Measurements from ENCODE around the gene MAPKBP1.
"Not testable (repeated sequence)": the region's sequence is repeated elsewhere in the genome, so short reads cannot be mapped to it uniquely, and the experiment has no call there.

Gene MAPKBP1

DNA sequence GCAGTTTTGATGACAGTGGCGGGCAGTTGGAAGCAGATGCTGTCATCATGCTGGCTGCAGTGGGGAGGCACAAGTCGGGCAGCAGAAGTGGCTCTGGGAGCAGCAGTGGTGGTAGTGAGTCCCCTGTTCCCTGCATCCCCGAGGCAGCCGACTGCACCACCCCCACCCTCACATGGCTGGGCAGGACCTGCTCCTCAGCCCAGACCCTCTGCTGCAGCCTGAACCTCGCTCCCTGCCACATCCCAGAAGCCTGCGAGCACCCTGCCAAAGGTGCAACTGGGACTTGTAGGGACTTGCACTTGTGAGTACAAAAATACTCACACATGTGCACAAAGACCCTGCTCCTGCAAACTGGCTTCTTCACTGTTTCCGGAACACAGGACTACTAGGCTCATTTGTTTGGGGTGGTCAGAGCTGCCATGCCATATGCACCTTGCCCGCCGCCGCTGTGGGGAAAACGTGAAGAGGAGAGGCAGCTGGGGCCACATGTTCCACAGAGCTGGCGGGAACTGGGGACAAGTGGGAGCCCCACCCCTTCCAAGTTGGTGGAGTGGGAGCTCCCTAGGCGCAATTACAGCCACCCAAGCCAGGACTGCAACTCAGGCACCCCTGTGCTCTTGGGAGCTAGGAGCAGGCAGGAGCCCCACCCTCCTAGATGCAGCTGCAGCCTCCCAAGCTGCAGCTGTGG is 55.8 kb downstream of the MAPKBP1 start:
- TF ChIP-seq, protein P1, sequence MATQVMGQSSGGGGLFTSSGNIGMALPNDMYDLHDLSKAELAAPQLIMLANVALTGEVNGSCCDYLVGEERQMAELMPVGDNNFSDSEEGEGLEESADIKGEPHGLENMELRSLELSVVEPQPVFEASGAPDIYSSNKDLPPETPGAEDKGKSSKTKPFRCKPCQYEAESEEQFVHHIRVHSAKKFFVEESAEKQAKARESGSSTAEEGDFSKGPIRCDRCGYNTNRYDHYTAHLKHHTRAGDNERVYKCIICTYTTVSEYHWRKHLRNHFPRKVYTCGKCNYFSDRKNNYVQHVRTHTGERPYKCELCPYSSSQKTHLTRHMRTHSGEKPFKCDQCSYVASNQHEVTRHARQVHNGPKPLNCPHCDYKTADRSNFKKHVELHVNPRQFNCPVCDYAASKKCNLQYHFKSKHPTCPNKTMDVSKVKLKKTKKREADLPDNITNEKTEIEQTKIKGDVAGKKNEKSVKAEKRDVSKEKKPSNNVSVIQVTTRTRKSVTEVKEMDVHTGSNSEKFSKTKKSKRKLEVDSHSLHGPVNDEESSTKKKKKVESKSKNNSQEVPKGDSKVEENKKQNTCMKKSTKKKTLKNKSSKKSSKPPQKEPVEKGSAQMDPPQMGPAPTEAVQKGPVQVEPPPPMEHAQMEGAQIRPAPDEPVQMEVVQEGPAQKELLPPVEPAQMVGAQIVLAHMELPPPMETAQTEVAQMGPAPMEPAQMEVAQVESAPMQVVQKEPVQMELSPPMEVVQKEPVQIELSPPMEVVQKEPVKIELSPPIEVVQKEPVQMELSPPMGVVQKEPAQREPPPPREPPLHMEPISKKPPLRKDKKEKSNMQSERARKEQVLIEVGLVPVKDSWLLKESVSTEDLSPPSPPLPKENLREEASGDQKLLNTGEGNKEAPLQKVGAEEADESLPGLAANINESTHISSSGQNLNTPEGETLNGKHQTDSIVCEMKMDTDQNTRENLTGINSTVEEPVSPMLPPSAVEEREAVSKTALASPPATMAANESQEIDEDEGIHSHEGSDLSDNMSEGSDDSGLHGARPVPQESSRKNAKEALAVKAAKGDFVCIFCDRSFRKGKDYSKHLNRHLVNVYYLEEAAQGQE (IDR thresholded peaks at IDR 0.05; ENCODE audit: insufficient replicate concordance, low read depth) = no peak
- TF ChIP-seq SPI1 (IDR thresholded peaks at IDR 0.05; ENCODE audit: borderline replicate concordance, low read depth) = no peak
- no peak for TF ChIP-seq POLR2AphosphoS5 (IDR thresholded peaks at IDR 0.05; ENCODE audit: low read depth)
- no peak for TF ChIP-seq GABPA (IDR thresholded peaks at IDR 0.05; ENCODE audit: low read depth)
- TF ChIP-seq, protein P2, sequence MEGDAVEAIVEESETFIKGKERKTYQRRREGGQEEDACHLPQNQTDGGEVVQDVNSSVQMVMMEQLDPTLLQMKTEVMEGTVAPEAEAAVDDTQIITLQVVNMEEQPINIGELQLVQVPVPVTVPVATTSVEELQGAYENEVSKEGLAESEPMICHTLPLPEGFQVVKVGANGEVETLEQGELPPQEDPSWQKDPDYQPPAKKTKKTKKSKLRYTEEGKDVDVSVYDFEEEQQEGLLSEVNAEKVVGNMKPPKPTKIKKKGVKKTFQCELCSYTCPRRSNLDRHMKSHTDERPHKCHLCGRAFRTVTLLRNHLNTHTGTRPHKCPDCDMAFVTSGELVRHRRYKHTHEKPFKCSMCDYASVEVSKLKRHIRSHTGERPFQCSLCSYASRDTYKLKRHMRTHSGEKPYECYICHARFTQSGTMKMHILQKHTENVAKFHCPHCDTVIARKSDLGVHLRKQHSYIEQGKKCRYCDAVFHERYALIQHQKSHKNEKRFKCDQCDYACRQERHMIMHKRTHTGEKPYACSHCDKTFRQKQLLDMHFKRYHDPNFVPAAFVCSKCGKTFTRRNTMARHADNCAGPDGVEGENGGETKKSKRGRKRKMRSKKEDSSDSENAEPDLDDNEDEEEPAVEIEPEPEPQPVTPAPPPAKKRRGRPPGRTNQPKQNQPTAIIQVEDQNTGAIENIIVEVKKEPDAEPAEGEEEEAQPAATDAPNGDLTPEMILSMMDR (IDR thresholded peaks at IDR 0.05; ENCODE audit: insufficient read depth, low read length) = no peak
- H3K27ac ChIP-seq (replicated peaks) = no peak overlapping the region
- no peak for DNase-seq (ENCODE audit: low read depth in 1 of 2, low spot score in 1 of 2)
- H3K27me3 ChIP-seq (ENCODE audit: insufficient read depth, poor library complexity, severe bottlenecking) = no peaks in the 10 kb centered on the region
- no peak overlapping the region for H3K4me3 ChIP-seq (replicated peaks; ENCODE audit: insufficient read depth, low read length)

DNA sequence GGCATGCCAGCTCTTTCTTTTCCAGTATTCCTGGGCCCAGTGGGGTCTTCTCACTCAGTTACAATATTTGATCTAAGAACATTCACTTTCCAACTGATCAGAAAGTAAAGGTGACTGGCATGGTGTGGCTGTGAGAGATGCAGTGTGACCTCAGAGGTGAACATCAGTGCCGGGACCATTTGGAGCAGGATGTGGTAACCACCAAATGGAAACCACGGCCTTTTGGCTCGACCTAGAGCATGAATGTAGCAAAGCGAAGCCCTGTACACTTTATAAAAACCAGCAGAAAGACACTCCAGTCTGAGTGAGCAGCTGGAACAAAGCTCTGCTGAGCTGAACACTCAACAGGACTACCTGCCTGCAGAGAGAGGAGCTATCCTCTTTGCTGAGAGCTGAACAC is 57.0 kb downstream of the MAPKBP1 start:
- not testable (repeated sequence) for H3K27me3 ChIP-seq (ENCODE audit: insufficient read depth, poor library complexity, severe bottlenecking); H3K27ac ChIP-seq (replicated peaks); H3K4me3 ChIP-seq (replicated peaks; ENCODE audit: insufficient read depth, low read length); DNase-seq (ENCODE audit: low read depth in 1 of 2, low spot score in 1 of 2)

DNA sequence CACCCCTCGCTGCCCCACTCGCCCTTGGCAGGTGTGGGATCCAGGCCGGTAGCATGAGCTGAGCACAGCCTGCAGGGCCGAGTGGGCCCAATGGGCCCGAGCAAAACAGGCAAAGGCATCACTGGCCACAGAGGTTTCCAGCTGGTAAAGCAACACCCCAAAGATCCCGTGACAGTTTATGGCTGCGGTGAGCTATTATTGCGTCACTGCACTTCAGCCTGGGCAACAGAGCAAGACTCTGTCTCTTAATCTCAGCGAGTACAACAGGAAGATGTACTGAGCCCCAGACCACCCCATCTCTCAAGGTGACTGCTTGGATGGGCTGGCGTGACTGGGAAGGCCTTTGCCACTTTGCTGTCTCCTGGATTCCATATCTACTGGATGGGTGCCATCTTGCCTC is 57.9 kb downstream of the MAPKBP1 start:
- DNase-seq (ENCODE audit: low read depth in 1 of 2, low spot score in 1 of 2) = no peak
- TF ChIP-seq SPI1 (IDR thresholded peaks at IDR 0.05; ENCODE audit: borderline replicate concordance, low read depth) (no peak), POLR2AphosphoS5 (IDR thresholded peaks at IDR 0.05; ENCODE audit: low read depth) (no peak), GABPA (IDR thresholded peaks at IDR 0.05; ENCODE audit: low read depth) (no peak)
- TF ChIP-seq, protein P1 (IDR thresholded peaks at IDR 0.05; ENCODE audit: insufficient replicate concordance, low read depth) = no peak
- TF ChIP-seq, protein P2 (IDR thresholded peaks at IDR 0.05; ENCODE audit: insufficient read depth, low read length) = no peak
- Histone ChIP-seq H3K4me3 (replicated peaks; ENCODE audit: insufficient read depth, low read length) (no peak overlapping the region), H3K27ac (replicated peaks) (no peak overlapping the region), H3K27me3 (ENCODE audit: insufficient read depth, poor library complexity, severe bottlenecking) (no peaks in the 10 kb centered on the region)

DNA sequence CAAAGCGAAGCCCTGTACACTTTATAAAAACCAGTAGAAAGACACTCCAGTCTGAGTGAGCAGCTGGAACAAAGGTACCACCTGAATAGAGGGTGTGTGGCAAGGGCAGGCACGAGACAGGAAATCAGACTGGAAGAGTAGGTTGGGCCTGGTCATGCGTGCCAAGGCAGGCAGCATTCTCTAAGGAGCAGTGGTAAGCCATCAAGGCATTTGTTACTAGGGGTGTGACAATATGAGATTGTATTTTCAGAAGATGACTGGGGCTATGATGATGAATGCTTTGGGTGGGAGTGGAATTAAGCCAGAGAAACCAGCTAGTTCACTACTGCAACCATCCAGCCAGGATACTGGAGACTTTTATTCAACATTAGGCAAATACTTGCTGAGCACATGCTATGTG is 58.6 kb downstream of the MAPKBP1 start:
- Histone ChIP-seq H3K27me3 (ENCODE audit: insufficient read depth, poor library complexity, severe bottlenecking) (no peaks in the 10 kb centered on the region), H3K27ac (replicated peaks) (no peak overlapping the region), H3K4me3 (replicated peaks; ENCODE audit: insufficient read depth, low read length) (no peak overlapping the region)
- no peak for TF ChIP-seq SPI1 (IDR thresholded peaks at IDR 0.05; ENCODE audit: borderline replicate concordance, low read depth)
- TF ChIP-seq, protein P1 (IDR thresholded peaks at IDR 0.05; ENCODE audit: insufficient replicate concordance, low read depth) = no peak
- no peak for TF ChIP-seq GABPA (IDR thresholded peaks at IDR 0.05; ENCODE audit: low read depth)
- TF ChIP-seq, protein P2 (IDR thresholded peaks at IDR 0.05; ENCODE audit: insufficient read depth, low read length) = no peak
- DNase-seq (ENCODE audit: low read depth in 1 of 2, low spot score in 1 of 2) = no peak
